ENCODE measurements around the gene PRXL2B. TPM values are rescaled to one million over a fixed set of nuclear protein-coding genes. Genes with fewer than 3 reads are reported as not detected.

PRXL2B gene
- total RNA-seq, 4 donors from 2014 or later = 8.2 to 33.9 (median 11.3) TPM

GRCh38 chr1:2563205-2563604 lies 23.4 kb upstream of the PRXL2B start:
- no peak for DNase-seq
- TF ChIP-seq POLR2A (IDR thresholded peaks at IDR 0.05) (no peak), CTCF (IDR thresholded peaks at IDR 0.05) (no peak)

GRCh38 chr1:2564006-2564814 lies 22.4 kb upstream of the PRXL2B start:
- 64 to 83% methylated on average over 6 to 9 of the region's 20 CpGs for whole genome bisulfite sequencing, 2 donors

More at GRCh38 chr1:2563205-2563604, 23.4 kb upstream of the PRXL2B start:
- H3K9me3 ChIP-seq = no peaks in the 10 kb centered on the region
- no peak overlapping the region for H3K4me3 ChIP-seq
- peaks cover 11 to 57% (median 15%) of the 10 kb centered on the region in 3 donors for H3K36me3 ChIP-seq
- H3K4me1 ChIP-seq = peaks cover 0 to 17% (median 6%) of the 10 kb centered on the region in 3 donors
- 91% methylated on average over 7 of the region's 18 CpGs; no CpG with 5 or more reads in 1 of the 2 donors for WGBS, 2 donors
- H3K27ac ChIP-seq = no peak overlapping the region
- H3K27me3 ChIP-seq = peaks cover 0 to 22% (median 0%) of the 10 kb centered on the region in 4 donors
- intact Hi-C loops (cut with DNase I) = no loop called here

GRCh38 chr1:2564815-2565374 lies 21.7 kb upstream of the PRXL2B start:
- H3K27ac ChIP-seq = no peak overlapping the region
- 8 to 45% methylated on average over 6 to 12 of the region's 14 CpGs for WGBS, 2 donors
- no peak for TF ChIP-seq CTCF (IDR thresholded peaks at IDR 0.05)
- TF ChIP-seq POLR2A (IDR thresholded peaks at IDR 0.05) = no peak
- no peak for DNase-seq
- H3K36me3 ChIP-seq = peaks cover 2 to 40% (median 11%) of the 10 kb centered on the region in 3 donors
- H3K27me3 ChIP-seq = peaks cover 0 to 34% (median 0%) of the 10 kb centered on the region in 4 donors
- intact Hi-C loops (cut with DNase I) = no loop called here
- peaks cover 0 to under 1% (median 0%) of the 10 kb centered on the region in 3 donors for H3K4me1 ChIP-seq
- no peaks in the 10 kb centered on the region for H3K9me3 ChIP-seq
- no peak overlapping the region for H3K4me3 ChIP-seq

More at GRCh38 chr1:2564006-2564814, 22.4 kb upstream of the PRXL2B start:
- Histone ChIP-seq H3K4me1 (peaks cover 0 to 7% (median 0%) of the 10 kb centered on the region in 3 donors), H3K27me3 (peaks cover 0 to 30% (median 0%) of the 10 kb centered on the region in 4 donors), H3K27ac (no peak overlapping the region), H3K36me3 (peaks cover 9 to 47% (median 11%) of the 10 kb centered on the region in 3 donors), H3K9me3 (no peaks in the 10 kb centered on the region), H3K4me3 (no peak overlapping the region)
- TF ChIP-seq CTCF (IDR thresholded peaks at IDR 0.05) = no peak
- TF ChIP-seq POLR2A (IDR thresholded peaks at IDR 0.05) = no peak
- intact Hi-C loops (cut with DNase I) = no loop called here
- no peak for DNase-seq

GRCh38 chr1:2566101-2567045 lies 20.2 kb upstream of the PRXL2B start:
- Histone ChIP-seq H3K27ac (no peak overlapping the region), H3K36me3 (peaks cover 0 to 25% (median 11%) of the 10 kb centered on the region in 3 donors), H3K4me1 (no peaks in the 10 kb centered on the region), H3K4me3 (no peak overlapping the region), H3K27me3 (peaks cover 0 to 44% (median 0%) of the 10 kb centered on the region in 4 donors), H3K9me3 (no peaks in the 10 kb centered on the region)
- TF ChIP-seq POLR2A (IDR thresholded peaks at IDR 0.05) (no peak), CTCF (IDR thresholded peaks at IDR 0.05) (no peak)
- DNase-seq = no peak
- 70 to 76% methylated on average over 16 to 28 of the region's 34 CpGs for WGBS, 2 donors
- intact Hi-C loops (cut with DNase I) = no loop called here
